ENCODE measurements around the gene CEP162. TPM values are rescaled to one million over a fixed set of nuclear protein-coding genes. Genes with fewer than 3 reads are reported as not detected.

The CEP162 gene
- total and polyA plus RNA-seq, 2 experiments from 2014 or later = 9.2 to 15.4 TPM

- no peak for TF ChIP-seq ZNF462 (CRISPR knock-in tag; IDR thresholded peaks at IDR 0.05)
- TF ChIP-seq, protein P1, sequence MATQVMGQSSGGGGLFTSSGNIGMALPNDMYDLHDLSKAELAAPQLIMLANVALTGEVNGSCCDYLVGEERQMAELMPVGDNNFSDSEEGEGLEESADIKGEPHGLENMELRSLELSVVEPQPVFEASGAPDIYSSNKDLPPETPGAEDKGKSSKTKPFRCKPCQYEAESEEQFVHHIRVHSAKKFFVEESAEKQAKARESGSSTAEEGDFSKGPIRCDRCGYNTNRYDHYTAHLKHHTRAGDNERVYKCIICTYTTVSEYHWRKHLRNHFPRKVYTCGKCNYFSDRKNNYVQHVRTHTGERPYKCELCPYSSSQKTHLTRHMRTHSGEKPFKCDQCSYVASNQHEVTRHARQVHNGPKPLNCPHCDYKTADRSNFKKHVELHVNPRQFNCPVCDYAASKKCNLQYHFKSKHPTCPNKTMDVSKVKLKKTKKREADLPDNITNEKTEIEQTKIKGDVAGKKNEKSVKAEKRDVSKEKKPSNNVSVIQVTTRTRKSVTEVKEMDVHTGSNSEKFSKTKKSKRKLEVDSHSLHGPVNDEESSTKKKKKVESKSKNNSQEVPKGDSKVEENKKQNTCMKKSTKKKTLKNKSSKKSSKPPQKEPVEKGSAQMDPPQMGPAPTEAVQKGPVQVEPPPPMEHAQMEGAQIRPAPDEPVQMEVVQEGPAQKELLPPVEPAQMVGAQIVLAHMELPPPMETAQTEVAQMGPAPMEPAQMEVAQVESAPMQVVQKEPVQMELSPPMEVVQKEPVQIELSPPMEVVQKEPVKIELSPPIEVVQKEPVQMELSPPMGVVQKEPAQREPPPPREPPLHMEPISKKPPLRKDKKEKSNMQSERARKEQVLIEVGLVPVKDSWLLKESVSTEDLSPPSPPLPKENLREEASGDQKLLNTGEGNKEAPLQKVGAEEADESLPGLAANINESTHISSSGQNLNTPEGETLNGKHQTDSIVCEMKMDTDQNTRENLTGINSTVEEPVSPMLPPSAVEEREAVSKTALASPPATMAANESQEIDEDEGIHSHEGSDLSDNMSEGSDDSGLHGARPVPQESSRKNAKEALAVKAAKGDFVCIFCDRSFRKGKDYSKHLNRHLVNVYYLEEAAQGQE (IDR thresholded peaks at IDR 0.05; ENCODE audit: unreplicated experiment) = no peak
These were observed 29.7 kb downstream of the CEP162 start (continued) for GRCh38 chr6:84197708-84198107.

DNA sequence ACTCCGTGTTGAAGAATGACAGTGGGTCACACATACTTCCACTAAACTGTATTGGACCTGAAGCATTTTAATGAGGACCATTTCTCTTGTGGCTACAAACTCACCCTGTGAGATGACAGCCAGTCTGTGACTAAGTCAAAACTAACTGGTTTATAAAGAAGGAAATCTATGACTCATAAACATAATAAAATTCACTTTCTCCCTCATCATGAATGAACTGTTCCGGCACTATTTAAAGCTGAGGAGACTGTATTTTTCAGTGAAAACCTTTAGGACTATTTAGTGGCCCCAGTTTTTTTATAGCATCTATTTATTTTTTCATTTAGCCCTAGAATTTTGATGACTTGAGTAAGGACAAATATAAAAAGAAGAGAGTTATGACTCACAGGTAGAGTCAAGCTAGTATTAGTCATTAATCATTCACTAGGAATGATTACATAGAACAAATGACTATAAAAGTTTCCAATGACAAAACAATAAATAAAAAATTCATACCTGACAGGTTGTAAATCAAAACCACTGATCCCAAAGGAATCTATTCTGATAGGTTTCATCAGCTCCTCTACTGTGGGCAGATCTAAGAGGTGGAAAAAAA lies 34.2 kb downstream of the CEP162 start:
- peaks cover 52% of the 10 kb centered on the region for H3K36me3 Mint-ChIP-seq (ENCODE audit: low read depth)
- ATAC-seq (no peak), DNase-seq (ENCODE audit: low spot score) (no peak)
- TF ChIP-seq CREB1 (CRISPR knock-in tag; IDR thresholded peaks at IDR 0.05; ENCODE audit: low read depth) (no peak), ETS1 (IDR thresholded peaks at IDR 0.05) (no peak)

More for the DNA sequence above, 34.2 kb downstream of the CEP162 start:
- no peaks in the 10 kb centered on the region for H3F3A ChIP-seq (replicated peaks; ENCODE audit: low read depth)
- no peaks in the 10 kb centered on the region for H3K79me2 ChIP-seq (replicated peaks; ENCODE audit: insufficient read depth)
- Mint-ChIP-seq H3K9me3 (no peaks in the 10 kb centered on the region), H3K4me1 (no peaks in the 10 kb centered on the region), H3K4me3 (no peak overlapping the region), H3K27ac (no peak overlapping the region), H3K27me3 (ENCODE audit: insufficient read depth, low read depth, poor library complexity) (no peaks in the 10 kb centered on the region)
- H3K4me2 ChIP-seq = no peak overlapping the region
- H4K20me1 ChIP-seq (replicated peaks; ENCODE audit: insufficient read depth) = no peaks in the 10 kb centered on the region
- no peak overlapping the region for H3K4me3 ChIP-seq
- H2AFZ ChIP-seq = no peak overlapping the region
- no peaks in the 10 kb centered on the region for H3K4me1 ChIP-seq (ENCODE audit: insufficient read depth)
- H3K27me3 ChIP-seq (ENCODE audit: insufficient read depth) = no peaks in the 10 kb centered on the region
- no peaks in the 10 kb centered on the region for H3K9me2 ChIP-seq (ENCODE audit: insufficient read depth)
- peaks cover 19% of the 10 kb centered on the region for H3K36me3 ChIP-seq (ENCODE audit: insufficient read depth)
- no peak overlapping the region for H3K27ac ChIP-seq (ENCODE audit: low read depth)
